ENCODE data around the gene NSUN2. TPM values are rescaled to one million over a fixed set of nuclear protein-coding genes. Genes with fewer than 3 reads are reported as not detected.

NSUN2 gene
- total RNA-seq, 2 experiments from 2014 or later = 110 to 111 TPM

DNA sequence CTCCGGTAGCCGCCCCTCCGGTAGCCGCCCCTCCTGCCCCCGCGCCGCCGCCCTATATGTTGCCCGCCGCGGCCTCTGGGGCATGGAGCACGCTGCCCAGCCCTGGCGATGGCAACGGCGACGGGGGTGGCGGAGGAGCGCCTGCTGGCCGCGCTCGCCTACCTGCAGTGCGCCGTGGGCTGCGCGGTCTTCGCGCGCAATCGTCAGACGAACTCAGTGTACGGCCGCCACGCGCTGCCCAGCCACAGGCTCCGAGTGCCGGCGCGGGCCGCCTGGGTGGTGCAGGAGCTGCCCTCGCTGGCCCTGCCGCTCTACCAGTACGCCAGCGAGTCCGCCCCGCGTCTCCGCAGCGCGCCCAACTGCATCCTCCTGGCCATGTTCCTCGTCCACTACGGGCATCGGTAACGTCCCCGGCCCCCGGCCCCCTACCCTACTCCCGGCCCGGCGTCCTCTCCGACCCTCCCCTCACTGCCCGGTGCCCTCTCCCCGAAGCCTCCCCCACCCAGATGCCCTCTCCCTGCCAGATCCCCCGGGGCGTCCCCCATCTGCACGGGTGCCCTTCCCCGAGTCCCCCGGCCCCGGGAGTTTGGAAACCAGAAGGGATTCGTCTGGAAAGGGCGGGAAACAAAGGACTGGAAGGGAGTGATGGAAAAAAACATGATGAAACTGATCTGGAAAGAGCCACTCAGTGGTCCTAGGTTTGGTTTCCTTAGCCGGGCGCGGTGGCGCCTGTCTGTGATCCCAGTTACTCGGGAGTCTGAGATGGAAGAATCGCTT lies 813 bp upstream of the NSUN2 start:
- TF ChIP-seq, protein P1, sequence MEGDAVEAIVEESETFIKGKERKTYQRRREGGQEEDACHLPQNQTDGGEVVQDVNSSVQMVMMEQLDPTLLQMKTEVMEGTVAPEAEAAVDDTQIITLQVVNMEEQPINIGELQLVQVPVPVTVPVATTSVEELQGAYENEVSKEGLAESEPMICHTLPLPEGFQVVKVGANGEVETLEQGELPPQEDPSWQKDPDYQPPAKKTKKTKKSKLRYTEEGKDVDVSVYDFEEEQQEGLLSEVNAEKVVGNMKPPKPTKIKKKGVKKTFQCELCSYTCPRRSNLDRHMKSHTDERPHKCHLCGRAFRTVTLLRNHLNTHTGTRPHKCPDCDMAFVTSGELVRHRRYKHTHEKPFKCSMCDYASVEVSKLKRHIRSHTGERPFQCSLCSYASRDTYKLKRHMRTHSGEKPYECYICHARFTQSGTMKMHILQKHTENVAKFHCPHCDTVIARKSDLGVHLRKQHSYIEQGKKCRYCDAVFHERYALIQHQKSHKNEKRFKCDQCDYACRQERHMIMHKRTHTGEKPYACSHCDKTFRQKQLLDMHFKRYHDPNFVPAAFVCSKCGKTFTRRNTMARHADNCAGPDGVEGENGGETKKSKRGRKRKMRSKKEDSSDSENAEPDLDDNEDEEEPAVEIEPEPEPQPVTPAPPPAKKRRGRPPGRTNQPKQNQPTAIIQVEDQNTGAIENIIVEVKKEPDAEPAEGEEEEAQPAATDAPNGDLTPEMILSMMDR (IDR thresholded peaks at IDR 0.05) = no peak
- Mint-ChIP-seq H3K4me3 (peak overlapping the region; percentile 99), H3K27me3 (no peaks in the 10 kb centered on the region), H3K9me3 (no peaks in the 10 kb centered on the region), H3K36me3 (ENCODE audit: low read depth) (peaks cover 37% of the 10 kb centered on the region), H3K27ac (peak overlapping the region; percentile 57), H3K4me1 (ENCODE audit: low read depth) (peaks cover 39% of the 10 kb centered on the region)
- DNase-seq (peak; percentile 58), ATAC-seq (peak; percentile 58)
- CTCF ChIA-PET = interaction anchor here (0.9 to 4.0 kb wide), 4 partner anchors 15 to 111 kb away, joined by 3 to 26 read pairs (median 3); no protein-coding TSS in a partner anchor
- intact Hi-C loops (cut with micrococcal nuclease) = loop anchor here (5.0 kb wide), 1 partner anchor 79 kb away; the partner anchor contains the start of gene TENT4A
- POLR2A ChIA-PET = interaction anchor here (1.1 to 3.1 kb wide), 8 partner anchors 9 to 112 kb away, joined by 3 to 22 read pairs (median 7); partner anchors contain the start of gene TENT4A

- CTCF ChIA-PET = interaction anchor here (0.9 to 4.0 kb wide), 5 partner anchors 14 to 112 kb away, joined by 3 to 26 read pairs (median 3); no protein-coding TSS in a partner anchor
- intact Hi-C loops (cut with micrococcal nuclease) = loop anchor here (5.0 kb wide), 1 partner anchor 80 kb away; the partner anchor contains the start of gene TENT4A
- peak overlapping the region; percentile 98 for H3K27ac Mint-ChIP-seq
- TF ChIP-seq, protein P1 (IDR thresholded peaks at IDR 0.05) = no peak
- POLR2A ChIA-PET = interaction anchor here (0.6 to 3.1 kb wide), 11 partner anchors 8 to 113 kb away, joined by 3 to 22 read pairs (median 6); partner anchors contain the start of gene TENT4A
- H3K36me3 Mint-ChIP-seq (ENCODE audit: low read depth) = peaks cover 44% of the 10 kb centered on the region
- peak overlapping the region; percentile 99 for H3K4me3 Mint-ChIP-seq
- peaks cover 45% of the 10 kb centered on the region for H3K4me1 Mint-ChIP-seq (ENCODE audit: low read depth)
- no peaks in the 10 kb centered on the region for H3K9me3 Mint-ChIP-seq
- peak; percentile 1 for ATAC-seq
- no peaks in the 10 kb centered on the region for H3K27me3 Mint-ChIP-seq
- DNase-seq = peak; percentile 38
Observed at GRCh38 chr5:6632324-6632887, 438 bp downstream of the NSUN2 start.

GRCh38 chr5:6631441-6631840 lies 1.4 kb downstream of the NSUN2 start:
- no peak for ATAC-seq
- TF ChIP-seq, protein P1 (IDR thresholded peaks at IDR 0.05) = no peak
- no peaks in the 10 kb centered on the region for H3K9me3 Mint-ChIP-seq
- peaks cover 50% of the 10 kb centered on the region for H3K4me1 Mint-ChIP-seq (ENCODE audit: low read depth)
- H3K36me3 Mint-ChIP-seq (ENCODE audit: low read depth) = peaks cover 52% of the 10 kb centered on the region
- peak overlapping the region; percentile 19 for H3K27ac Mint-ChIP-seq
- intact Hi-C loops (cut with micrococcal nuclease) = loop anchor here (5.0 kb wide), 1 partner anchor 81 kb away; the partner anchor contains the start of gene TENT4A
- H3K27me3 Mint-ChIP-seq = no peaks in the 10 kb centered on the region
- H3K4me3 Mint-ChIP-seq = peak overlapping the region; percentile 99
- CTCF ChIA-PET = interaction anchor here (1.4 to 4.0 kb wide), 2 partner anchors 113 to 116 kb away, joined by 4 to 26 read pairs; no protein-coding TSS in a partner anchor
- no peak for DNase-seq
- POLR2A ChIA-PET = interaction anchor here (0.6 to 3.1 kb wide), 6 partner anchors 13 to 189 kb away, joined by 3 to 22 read pairs (median 7); partner anchors contain the start of gene TENT4A

GRCh38 chr5:6626508-6626907 lies 6.3 kb downstream of the NSUN2 start:
- H3K27ac Mint-ChIP-seq = peak overlapping the region; percentile 49
- CTCF ChIA-PET = interaction anchor here (0.9 to 1.1 kb wide), 2 partner anchors 119 to 140 kb away, joined by 3 read pairs; no protein-coding TSS in a partner anchor
- H3K27me3 Mint-ChIP-seq = no peaks in the 10 kb centered on the region
- H3K9me3 Mint-ChIP-seq = peaks cover 17% of the 10 kb centered on the region
- TF ChIP-seq, protein P1 (IDR thresholded peaks at IDR 0.05) = no peak
- ATAC-seq (no peak), DNase-seq (no peak)
- peaks cover 86% of the 10 kb centered on the region for H3K36me3 Mint-ChIP-seq (ENCODE audit: low read depth)
- intact Hi-C loops (cut with micrococcal nuclease) = no loop called here
- H3K4me1 Mint-ChIP-seq (ENCODE audit: low read depth) = peaks cover 55% of the 10 kb centered on the region
- POLR2A ChIA-PET = interaction anchor here (0.9 to 3.2 kb wide), 3 partner anchors 9 to 103 kb away, joined by 3 to 12 read pairs (median 4); no protein-coding TSS in a partner anchor
- no peak overlapping the region for H3K4me3 Mint-ChIP-seq
